ENCODE measurements around the gene MRPS18A. TPM values are rescaled to one million over a fixed set of nuclear protein-coding genes. Genes with fewer than 3 reads are reported as not detected.

Gene MRPS18A
- total and polyA plus RNA-seq, 2 of the 13 experiments (the other 11 are each of a cell fraction or from before 2014, with no cell fraction given) = 87.8 to 89.1 TPM

DNA sequence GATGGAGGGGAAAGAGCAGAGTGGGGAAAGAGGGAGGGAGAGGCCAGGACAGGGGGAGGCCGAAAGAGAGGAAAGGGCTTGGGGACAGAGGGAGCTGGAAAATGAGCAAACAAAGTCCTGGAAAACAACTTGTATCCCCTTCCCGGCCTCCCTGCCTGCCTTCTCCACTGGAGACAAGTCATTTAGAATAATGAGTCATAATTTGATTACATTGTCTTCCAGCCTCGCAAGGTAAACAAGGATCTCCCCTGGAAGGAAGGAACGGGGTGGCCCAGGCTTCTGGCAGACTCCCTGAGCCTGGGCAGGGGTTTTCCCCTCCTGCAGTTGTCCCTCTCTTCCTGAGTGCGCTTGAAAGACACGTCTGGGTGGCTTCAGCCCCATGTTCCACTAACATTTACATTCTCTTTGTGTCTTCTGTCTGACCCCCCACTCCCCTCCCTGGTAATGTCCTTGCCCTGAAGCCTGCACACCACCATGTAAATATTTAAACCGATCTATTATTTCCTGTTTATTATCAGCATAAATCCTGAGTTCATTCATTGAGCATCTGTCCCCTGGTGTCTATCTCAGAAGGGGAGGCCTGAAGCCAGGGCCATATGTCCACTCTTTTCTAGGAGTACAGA lies 12.1 kb upstream of the MRPS18A start (continued):
- TF ChIP-seq IRF2 (CRISPR knock-in tag; IDR thresholded peaks at IDR 0.05) = peak; percentile 37; the same call in 1 of the 2 replicates
- TF ChIP-seq ZNF770 (CRISPR knock-in tag; IDR thresholded peaks at IDR 0.05) = peak; percentile 51; the same call in 1 of the 2 replicates
- TF ChIP-seq, protein P1, sequence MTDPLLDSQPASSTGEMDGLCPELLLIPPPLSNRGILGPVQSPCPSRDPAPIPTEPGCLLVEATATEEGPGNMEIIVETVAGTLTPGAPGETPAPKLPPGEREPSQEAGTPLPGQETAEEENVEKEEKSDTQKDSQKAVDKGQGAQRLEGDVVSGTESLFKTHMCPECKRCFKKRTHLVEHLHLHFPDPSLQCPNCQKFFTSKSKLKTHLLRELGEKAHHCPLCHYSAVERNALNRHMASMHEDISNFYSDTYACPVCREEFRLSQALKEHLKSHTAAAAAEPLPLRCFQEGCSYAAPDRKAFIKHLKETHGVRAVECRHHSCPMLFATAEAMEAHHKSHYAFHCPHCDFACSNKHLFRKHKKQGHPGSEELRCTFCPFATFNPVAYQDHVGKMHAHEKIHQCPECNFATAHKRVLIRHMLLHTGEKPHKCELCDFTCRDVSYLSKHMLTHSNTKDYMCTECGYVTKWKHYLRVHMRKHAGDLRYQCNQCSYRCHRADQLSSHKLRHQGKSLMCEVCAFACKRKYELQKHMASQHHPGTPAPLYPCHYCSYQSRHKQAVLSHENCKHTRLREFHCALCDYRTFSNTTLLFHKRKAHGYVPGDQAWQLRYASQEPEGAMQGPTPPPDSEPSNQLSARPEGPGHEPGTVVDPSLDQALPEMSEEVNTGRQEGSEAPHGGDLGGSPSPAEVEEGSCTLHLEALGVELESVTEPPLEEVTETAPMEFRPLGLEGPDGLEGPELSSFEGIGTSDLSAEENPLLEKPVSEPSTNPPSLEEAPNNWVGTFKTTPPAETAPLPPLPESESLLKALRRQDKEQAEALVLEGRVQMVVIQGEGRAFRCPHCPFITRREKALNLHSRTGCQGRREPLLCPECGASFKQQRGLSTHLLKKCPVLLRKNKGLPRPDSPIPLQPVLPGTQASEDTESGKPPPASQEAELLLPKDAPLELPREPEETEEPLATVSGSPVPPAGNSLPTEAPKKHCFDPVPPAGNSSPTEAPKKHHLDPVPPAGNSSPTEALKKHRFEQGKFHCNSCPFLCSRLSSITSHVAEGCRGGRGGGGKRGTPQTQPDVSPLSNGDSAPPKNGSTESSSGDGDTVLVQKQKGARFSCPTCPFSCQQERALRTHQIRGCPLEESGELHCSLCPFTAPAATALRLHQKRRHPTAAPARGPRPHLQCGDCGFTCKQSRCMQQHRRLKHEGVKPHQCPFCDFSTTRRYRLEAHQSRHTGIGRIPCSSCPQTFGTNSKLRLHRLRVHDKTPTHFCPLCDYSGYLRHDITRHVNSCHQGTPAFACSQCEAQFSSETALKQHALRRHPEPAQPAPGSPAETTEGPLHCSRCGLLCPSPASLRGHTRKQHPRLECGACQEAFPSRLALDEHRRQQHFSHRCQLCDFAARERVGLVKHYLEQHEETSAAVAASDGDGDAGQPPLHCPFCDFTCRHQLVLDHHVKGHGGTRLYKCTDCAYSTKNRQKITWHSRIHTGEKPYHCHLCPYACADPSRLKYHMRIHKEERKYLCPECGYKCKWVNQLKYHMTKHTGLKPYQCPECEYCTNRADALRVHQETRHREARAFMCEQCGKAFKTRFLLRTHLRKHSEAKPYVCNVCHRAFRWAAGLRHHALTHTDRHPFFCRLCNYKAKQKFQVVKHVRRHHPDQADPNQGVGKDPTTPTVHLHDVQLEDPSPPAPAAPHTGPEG (CRISPR knock-in tag; IDR thresholded peaks at IDR 0.05) = no peak
- TF ChIP-seq ZBTB37 (CRISPR knock-in tag; IDR thresholded peaks at IDR 0.05) = no peak
- TF ChIP-seq ZIK1 (CRISPR knock-in tag; IDR thresholded peaks at IDR 0.05; ENCODE audit: borderline replicate concordance, low read depth) = no peak
- TF ChIP-seq ONECUT2 (CRISPR knock-in tag; IDR thresholded peaks at IDR 0.05) = no peak
- TF ChIP-seq ZNF12 (CRISPR knock-in tag; IDR thresholded peaks at IDR 0.05) = no peak
- TF ChIP-seq ZNF382 (CRISPR knock-in tag; IDR thresholded peaks at IDR 0.05; ENCODE audit: borderline replicate concordance) = no peak
- no peak for TF ChIP-seq HNRNPL (IDR thresholded peaks at IDR 0.05; ENCODE audit: low read depth, low read length)
- TF ChIP-seq, protein P2, sequence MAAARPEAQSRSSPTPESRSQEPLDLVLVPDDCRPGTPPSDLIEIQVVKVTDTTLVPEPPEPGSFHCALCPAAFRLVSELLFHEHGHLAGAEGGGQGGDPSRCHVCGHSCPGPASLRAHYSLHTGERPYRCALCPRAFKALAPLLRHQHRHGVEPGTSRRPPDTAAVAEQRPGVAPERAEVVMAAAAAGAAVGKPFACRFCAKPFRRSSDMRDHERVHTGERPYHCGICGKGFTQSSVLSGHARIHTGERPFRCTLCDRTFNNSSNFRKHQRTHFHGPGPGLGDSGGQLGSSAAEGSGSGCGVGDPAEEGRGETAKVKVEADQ (CRISPR knock-in tag; IDR thresholded peaks at IDR 0.05; ENCODE audit: borderline replicate concordance) = no peak
- TF ChIP-seq, protein P3, sequence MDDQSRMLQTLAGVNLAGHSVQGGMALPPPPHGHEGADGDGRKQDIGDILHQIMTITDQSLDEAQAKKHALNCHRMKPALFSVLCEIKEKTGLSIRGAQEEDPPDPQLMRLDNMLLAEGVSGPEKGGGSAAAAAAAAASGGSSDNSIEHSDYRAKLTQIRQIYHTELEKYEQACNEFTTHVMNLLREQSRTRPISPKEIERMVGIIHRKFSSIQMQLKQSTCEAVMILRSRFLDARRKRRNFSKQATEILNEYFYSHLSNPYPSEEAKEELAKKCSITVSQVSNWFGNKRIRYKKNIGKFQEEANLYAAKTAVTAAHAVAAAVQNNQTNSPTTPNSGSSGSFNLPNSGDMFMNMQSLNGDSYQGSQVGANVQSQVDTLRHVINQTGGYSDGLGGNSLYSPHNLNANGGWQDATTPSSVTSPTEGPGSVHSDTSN (CRISPR knock-in tag; IDR thresholded peaks at IDR 0.05; ENCODE audit: borderline replicate concordance) = no peak
- TF ChIP-seq, protein P4, sequence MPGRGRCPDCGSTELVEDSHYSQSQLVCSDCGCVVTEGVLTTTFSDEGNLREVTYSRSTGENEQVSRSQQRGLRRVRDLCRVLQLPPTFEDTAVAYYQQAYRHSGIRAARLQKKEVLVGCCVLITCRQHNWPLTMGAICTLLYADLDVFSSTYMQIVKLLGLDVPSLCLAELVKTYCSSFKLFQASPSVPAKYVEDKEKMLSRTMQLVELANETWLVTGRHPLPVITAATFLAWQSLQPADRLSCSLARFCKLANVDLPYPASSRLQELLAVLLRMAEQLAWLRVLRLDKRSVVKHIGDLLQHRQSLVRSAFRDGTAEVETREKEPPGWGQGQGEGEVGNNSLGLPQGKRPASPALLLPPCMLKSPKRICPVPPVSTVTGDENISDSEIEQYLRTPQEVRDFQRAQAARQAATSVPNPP (CRISPR knock-in tag; IDR thresholded peaks at IDR 0.05) = no peak
- TF ChIP-seq, protein P5, sequence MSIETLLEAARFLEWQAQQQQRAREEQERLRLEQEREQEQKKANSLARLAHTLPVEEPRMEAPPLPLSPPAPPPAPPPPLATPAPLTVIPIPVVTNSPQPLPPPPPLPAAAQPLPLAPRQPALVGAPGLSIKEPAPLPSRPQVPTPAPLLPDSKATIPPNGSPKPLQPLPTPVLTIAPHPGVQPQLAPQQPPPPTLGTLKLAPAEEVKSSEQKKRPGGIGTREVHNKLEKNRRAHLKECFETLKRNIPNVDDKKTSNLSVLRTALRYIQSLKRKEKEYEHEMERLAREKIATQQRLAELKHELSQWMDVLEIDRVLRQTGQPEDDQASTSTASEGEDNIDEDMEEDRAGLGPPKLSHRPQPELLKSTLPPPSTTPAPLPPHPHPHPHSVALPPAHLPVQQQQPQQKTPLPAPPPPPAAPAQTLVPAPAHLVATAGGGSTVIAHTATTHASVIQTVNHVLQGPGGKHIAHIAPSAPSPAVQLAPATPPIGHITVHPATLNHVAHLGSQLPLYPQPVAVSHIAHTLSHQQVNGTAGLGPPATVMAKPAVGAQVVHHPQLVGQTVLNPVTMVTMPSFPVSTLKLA (IDR thresholded peaks at IDR 0.05) = no peak
- no peak for TF ChIP-seq ZNF326 (CRISPR knock-in tag; IDR thresholded peaks at IDR 0.05; ENCODE audit: borderline replicate concordance)

Measured in HepG2 (cell line).